GM12801 (cell line): Measurements from ENCODE around the gene LHPP.

Experiments used
- CTCF ChIP-seq: IDR thresholded peaks from one replicate; pipeline ENCODE4 v1.5.1; 2011; ENCODE audit warnings: control low read depth; ENCODE audit not compliant: insufficient read length; ENCODE audit errors: extremely low read depth

The LHPP gene

DNA sequence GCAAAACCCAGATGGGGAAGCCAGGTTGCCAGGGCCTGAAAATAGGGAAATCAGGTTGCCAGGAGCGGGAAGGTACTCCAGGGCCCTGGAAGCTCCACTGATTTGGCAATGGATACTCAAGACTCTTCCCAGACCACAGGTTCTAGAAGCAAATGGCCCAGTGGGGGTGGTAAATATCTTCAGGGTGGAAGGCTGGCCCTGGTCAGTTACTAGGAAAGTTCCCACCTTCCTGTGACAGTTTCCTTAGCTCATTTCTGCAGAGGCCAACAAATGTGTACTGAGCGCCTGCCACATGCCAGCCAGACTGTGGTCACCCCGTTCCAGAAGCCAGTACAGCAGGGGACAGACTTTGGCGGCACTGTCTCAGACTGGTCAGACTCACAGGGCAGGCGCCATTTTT, 168.9 kb downstream of the LHPP start:
- no peak for TF ChIP-seq CTCF

- TF ChIP-seq CTCF: no peak
These were observed 170.5 kb downstream of the LHPP start for GRCh38 chr10:124632064-124632531.

DNA sequence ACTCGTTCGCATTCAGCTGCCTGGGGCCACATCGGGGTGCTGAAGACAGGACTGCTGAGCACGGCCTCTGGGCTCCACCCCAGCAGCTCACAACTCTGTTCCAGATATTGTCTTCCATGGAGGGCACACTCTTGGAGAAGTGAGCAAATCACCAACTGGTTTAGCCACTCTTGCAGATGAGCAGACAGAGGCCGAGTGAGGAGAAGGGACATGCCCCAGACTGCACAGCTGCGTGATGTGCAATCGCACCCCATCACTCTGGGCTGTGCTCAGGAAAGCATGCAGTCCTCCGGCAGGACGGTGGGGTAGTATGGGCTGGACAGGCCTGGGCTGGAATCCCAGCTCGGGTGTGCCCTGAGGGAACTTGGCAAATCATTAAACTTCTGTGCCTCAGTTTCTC, 170.9 kb downstream of the LHPP start:
- TF ChIP-seq CTCF: no peak

DNA sequence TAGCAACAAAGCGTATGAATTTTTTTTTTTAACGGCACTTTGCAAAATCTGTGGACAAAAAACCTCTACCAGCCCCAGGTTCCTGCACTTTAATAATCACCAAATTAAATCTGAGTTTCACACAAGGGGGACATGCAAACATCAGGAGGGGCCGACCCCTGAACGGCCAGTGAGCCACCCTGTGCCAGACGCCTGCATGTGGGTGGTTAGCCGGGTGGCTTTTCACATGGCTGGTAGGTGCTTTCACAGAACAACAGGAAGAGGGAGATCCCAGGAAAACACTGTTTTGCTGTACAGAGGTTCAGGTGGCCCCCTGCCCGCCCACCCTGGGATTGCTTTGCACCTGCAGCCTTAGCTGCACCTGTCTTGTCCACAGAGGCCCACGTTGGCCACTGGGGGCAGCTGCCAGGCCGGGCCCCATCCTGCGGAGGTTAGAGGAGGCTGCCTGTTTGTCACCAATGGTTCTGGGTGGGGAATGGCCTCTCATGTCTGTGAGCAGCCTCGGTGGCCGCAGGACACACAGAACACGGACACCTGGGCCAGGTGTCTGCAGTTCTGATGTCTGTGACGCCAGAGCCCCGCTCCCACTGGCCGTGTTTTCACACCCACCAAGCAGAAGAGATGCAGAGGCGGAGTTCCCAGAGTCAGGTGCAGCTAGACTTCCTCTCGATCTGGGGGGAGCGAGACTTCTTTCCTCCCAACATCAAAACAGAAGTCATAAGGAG, 174.8 kb downstream of the LHPP start:
- TF ChIP-seq CTCF: no peak

- TF ChIP-seq CTCF: no peak
These were observed 175.6 kb downstream of the LHPP start for GRCh38 chr10:124637091-124637700.

GRCh38 chr10:124637746-124638145, 176.1 kb downstream of the LHPP start:
- no peak for TF ChIP-seq CTCF

- no peak for TF ChIP-seq CTCF
These were observed 177.6 kb downstream of the LHPP start for GRCh38 chr10:124639206-124639605.
